Measurements from ENCODE around the gene SNRK.

The SNRK gene

GRCh38 chr3:43256714-43257461 is 29.5 kb upstream of the SNRK start:
- Histone ChIP-seq H3K4me1 (ENCODE audit: insufficient read depth, low read length) (no peaks in the 10 kb centered on the region), H3K27ac (ENCODE audit: low read length) (no peak overlapping the region), H3K9ac (ENCODE audit: low read depth, low read length) (no peak overlapping the region), H3K4me2 (ENCODE audit: insufficient read depth, low read length) (no peak overlapping the region), H3K4me3 (ENCODE audit: low read depth in 1 of 2, low read length in 2 of 2) (no peak overlapping the region), H3K79me2 (ENCODE audit: insufficient read depth, low read length) (no peaks in the 10 kb centered on the region), H2AFZ (ENCODE audit: low read depth, low read length) (no peak overlapping the region), H3K36me3 (ENCODE audit: insufficient read depth, low read length) (no peaks in the 10 kb centered on the region), H3K27me3 (ENCODE audit: insufficient read depth, low read length, poor library complexity) (peaks cover 4% of the 10 kb centered on the region), H3K9me3 (ENCODE audit: insufficient read depth, low read length, severe bottlenecking) (no peaks in the 10 kb centered on the region), H4K20me1 (ENCODE audit: insufficient read depth, low read length) (no peaks in the 10 kb centered on the region)
- no peak for DNase-seq
- no peak for TF ChIP-seq CTCF (IDR thresholded peaks at IDR 0.05; ENCODE audit: borderline replicate concordance, extremely low read depth, low read length, poor library complexity, severe bottlenecking)
- TF ChIP-seq EZH2 (IDR thresholded peaks at IDR 0.05; ENCODE audit: borderline replicate concordance, low read depth, low read length, severe bottlenecking): no peak
- no peak for ATAC-seq (ENCODE audit: insufficient read depth, low read depth)

- Histone ChIP-seq H4K20me1 (ENCODE audit: insufficient read depth, low read length) (no peaks in the 10 kb centered on the region), H3K79me2 (ENCODE audit: insufficient read depth, low read length) (no peaks in the 10 kb centered on the region), H3K27ac (ENCODE audit: low read length) (no peak overlapping the region), H3K9ac (ENCODE audit: low read depth, low read length) (no peak overlapping the region), H3K27me3 (ENCODE audit: insufficient read depth, low read length, poor library complexity) (peaks cover 7% of the 10 kb centered on the region), H3K9me3 (ENCODE audit: insufficient read depth, low read length, severe bottlenecking) (no peaks in the 10 kb centered on the region), H3K4me2 (ENCODE audit: insufficient read depth, low read length) (no peak overlapping the region), H3K36me3 (ENCODE audit: insufficient read depth, low read length) (no peaks in the 10 kb centered on the region), H2AFZ (ENCODE audit: low read depth, low read length) (no peak overlapping the region), H3K4me1 (ENCODE audit: insufficient read depth, low read length) (no peaks in the 10 kb centered on the region), H3K4me3 (ENCODE audit: low read depth in 1 of 2, low read length in 2 of 2) (no peak overlapping the region)
- DNase-seq: no peak
- no peak for ATAC-seq (ENCODE audit: insufficient read depth, low read depth)
- TF ChIP-seq EZH2 (IDR thresholded peaks at IDR 0.05; ENCODE audit: borderline replicate concordance, low read depth, low read length, severe bottlenecking): no peak
- no peak for TF ChIP-seq CTCF (IDR thresholded peaks at IDR 0.05; ENCODE audit: borderline replicate concordance, extremely low read depth, low read length, poor library complexity, severe bottlenecking)
Observed at GRCh38 chr3:43257850-43258249, 28.5 kb upstream of the SNRK start.

GRCh38 chr3:43259626-43260025 is 26.7 kb upstream of the SNRK start:
- no peak overlapping the region for H3K27ac ChIP-seq (ENCODE audit: low read length)
- no peaks in the 10 kb centered on the region for H3K79me2 ChIP-seq (ENCODE audit: insufficient read depth, low read length)
- ATAC-seq (ENCODE audit: insufficient read depth, low read depth) (no peak), DNase-seq (no peak)
- H4K20me1 ChIP-seq (ENCODE audit: insufficient read depth, low read length): no peaks in the 10 kb centered on the region
- H3K9me3 ChIP-seq (ENCODE audit: insufficient read depth, low read length, severe bottlenecking): no peaks in the 10 kb centered on the region
- H3K4me3 ChIP-seq (ENCODE audit: low read depth in 1 of 2, low read length in 2 of 2): no peak overlapping the region
- no peak overlapping the region for H3K9ac ChIP-seq (ENCODE audit: low read depth, low read length)
- no peak for TF ChIP-seq CTCF (IDR thresholded peaks at IDR 0.05; ENCODE audit: borderline replicate concordance, extremely low read depth, low read length, poor library complexity, severe bottlenecking)
- TF ChIP-seq EZH2 (IDR thresholded peaks at IDR 0.05; ENCODE audit: borderline replicate concordance, low read depth, low read length, severe bottlenecking): no peak
- H3K27me3 ChIP-seq (ENCODE audit: insufficient read depth, low read length, poor library complexity): peaks cover 3% of the 10 kb centered on the region
- no peak overlapping the region for H2AFZ ChIP-seq (ENCODE audit: low read depth, low read length)
- H3K4me2 ChIP-seq (ENCODE audit: insufficient read depth, low read length): no peak overlapping the region
- no peaks in the 10 kb centered on the region for H3K36me3 ChIP-seq (ENCODE audit: insufficient read depth, low read length)
- no peaks in the 10 kb centered on the region for H3K4me1 ChIP-seq (ENCODE audit: insufficient read depth, low read length)

Data from DND-41 (cell line).